HTERT RPE-1 (cell line): Measurements from ENCODE around the gene CLPTM1.
"Not testable (repeated sequence)": the region's sequence is repeated elsewhere in the genome, so short reads cannot be mapped to it uniquely, and the experiment has no call there.

Source experiments
- in situ Hi-C: fragments of 300-500 bp; cut with MboI; formaldehyde crosslinking; loops from 4 replicates; pipeline ENCODE4 v1.14.3; 2020; ENCODE audit warnings: low sequenced_read_pairs

Gene CLPTM1, protein sequence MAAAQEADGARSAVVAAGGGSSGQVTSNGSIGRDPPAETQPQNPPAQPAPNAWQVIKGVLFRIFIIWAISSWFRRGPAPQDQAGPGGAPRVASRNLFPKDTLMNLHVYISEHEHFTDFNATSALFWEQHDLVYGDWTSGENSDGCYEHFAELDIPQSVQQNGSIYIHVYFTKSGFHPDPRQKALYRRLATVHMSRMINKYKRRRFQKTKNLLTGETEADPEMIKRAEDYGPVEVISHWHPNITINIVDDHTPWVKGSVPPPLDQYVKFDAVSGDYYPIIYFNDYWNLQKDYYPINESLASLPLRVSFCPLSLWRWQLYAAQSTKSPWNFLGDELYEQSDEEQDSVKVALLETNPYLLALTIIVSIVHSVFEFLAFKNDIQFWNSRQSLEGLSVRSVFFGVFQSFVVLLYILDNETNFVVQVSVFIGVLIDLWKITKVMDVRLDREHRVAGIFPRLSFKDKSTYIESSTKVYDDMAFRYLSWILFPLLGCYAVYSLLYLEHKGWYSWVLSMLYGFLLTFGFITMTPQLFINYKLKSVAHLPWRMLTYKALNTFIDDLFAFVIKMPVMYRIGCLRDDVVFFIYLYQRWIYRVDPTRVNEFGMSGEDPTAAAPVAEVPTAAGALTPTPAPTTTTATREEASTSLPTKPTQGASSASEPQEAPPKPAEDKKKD

DNA sequence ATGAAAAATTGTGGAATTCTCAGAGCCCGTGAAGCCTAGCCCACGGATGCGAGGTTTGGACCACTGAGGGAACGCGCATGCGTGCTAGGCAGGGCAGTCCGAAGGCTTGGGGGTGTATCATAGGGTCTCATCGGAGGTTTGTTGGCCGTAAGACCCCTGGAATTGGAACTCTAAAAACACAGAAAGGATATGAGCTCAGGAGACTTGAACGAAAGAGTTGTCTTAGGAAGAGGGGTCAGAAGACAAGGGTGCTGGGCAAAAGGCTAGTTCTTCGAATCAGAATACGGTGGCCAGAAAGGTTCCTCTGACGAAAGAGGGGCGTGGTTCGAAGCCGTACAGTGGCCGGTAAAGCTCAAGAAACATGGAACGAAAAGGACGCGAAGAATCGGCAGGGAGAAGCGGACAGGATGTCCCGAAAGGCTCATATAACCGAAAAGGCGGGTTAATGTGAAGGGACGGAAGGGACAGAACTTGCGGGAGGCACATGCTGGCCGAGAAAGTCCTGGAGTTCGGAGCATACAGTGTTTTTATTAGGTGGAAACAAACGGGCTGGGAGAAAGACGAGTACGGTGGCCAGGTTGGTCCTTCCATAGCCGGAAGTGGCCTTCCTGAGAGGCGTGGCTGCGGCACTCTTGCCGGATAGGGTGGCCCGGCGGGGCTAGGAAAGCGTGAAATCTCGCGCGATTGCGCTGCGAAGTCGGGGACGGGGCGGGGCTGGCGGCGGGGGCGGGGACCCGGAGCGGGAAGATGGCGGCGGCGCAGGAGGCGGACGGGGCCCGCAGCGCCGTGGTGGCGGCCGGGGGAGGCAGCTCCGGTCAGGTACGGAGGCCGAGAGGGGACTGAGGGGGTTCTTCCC lies at the start of gene CLPTM1:
CLPTM1 (plus strand) TSS at position 732 of the 856 bp plus-strand sequence; CDS start at position 748, 16 bp downstream.
- in situ Hi-C loops: no loop called here

DNA sequence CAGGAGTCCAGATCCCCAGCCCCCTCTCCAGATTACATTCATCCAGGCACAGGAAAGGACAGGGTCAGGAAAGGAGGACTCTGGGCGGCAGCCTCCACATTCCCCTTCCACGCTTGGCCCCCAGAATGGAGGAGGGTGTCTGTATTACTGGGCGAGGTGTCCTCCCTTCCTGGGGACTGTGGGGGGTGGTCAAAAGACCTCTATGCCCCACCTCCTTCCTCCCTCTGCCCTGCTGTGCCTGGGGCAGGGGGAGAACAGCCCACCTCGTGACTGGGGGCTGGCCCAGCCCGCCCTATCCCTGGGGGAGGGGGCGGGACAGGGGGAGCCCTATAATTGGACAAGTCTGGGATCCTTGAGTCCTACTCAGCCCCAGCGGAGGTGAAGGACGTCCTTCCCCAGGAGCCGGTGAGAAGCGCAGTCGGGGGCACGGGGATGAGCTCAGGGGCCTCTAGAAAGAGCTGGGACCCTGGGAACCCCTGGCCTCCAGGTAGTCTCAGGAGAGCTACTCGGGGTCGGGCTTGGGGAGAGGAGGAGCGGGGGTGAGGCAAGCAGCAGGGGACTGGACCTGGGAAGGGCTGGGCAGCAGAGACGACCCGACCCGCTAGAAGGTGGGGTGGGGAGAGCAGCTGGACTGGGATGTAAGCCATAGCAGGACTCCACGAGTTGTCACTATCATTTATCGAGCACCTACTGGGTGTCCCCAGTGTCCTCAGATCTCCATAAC lies 49.6 kb upstream of the CLPTM1 start, which contains the start of gene APOE:
APOE (plus strand) TSS at position 360 of the 724 bp plus-strand sequence. CDS start 829 bp downstream, outside the sequence.
- in situ Hi-C loops: no loop called here

DNA sequence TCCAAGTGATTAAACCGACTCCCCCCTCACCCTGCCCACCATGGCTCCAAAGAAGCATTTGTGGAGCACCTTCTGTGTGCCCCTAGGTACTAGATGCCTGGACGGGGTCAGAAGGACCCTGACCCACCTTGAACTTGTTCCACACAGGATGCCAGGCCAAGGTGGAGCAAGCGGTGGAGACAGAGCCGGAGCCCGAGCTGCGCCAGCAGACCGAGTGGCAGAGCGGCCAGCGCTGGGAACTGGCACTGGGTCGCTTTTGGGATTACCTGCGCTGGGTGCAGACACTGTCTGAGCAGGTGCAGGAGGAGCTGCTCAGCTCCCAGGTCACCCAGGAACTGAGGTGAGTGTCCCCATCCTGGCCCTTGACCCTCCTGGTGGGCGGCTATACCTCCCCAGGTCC lies 47.6 kb upstream of the CLPTM1 start:
- in situ Hi-C loops: no loop called here

DNA sequence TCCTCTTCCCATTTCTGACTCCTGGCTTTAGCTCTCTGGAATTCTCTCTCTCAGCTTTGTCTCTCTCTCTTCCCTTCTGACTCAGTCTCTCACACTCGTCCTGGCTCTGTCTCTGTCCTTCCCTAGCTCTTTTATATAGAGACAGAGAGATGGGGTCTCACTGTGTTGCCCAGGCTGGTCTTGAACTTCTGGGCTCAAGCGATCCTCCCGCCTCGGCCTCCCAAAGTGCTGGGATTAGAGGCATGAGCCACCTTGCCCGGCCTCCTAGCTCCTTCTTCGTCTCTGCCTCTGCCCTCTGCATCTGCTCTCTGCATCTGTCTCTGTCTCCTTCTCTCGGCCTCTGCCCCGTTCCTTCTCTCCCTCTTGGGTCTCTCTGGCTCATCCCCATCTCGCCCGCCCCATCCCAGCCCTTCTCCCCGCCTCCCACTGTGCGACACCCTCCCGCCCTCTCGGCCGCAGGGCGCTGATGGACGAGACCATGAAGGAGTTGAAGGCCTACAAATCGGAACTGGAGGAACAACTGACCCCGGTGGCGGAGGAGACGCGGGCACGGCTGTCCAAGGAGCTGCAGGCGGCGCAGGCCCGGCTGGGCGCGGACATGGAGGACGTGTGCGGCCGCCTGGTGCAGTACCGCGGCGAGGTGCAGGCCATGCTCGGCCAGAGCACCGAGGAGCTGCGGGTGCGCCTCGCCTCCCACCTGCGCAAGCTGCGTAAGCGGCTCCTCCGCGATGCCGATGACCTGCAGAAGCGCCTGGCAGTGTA lies 46.9 kb upstream of the CLPTM1 start:
- in situ Hi-C loops: no loop called here

DNA sequence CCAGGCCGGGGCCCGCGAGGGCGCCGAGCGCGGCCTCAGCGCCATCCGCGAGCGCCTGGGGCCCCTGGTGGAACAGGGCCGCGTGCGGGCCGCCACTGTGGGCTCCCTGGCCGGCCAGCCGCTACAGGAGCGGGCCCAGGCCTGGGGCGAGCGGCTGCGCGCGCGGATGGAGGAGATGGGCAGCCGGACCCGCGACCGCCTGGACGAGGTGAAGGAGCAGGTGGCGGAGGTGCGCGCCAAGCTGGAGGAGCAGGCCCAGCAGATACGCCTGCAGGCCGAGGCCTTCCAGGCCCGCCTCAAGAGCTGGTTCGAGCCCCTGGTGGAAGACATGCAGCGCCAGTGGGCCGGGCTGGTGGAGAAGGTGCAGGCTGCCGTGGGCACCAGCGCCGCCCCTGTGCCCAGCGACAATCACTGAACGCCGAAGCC lies 46.3 kb upstream of the CLPTM1 start:
- in situ Hi-C loops: no loop called here

DNA sequence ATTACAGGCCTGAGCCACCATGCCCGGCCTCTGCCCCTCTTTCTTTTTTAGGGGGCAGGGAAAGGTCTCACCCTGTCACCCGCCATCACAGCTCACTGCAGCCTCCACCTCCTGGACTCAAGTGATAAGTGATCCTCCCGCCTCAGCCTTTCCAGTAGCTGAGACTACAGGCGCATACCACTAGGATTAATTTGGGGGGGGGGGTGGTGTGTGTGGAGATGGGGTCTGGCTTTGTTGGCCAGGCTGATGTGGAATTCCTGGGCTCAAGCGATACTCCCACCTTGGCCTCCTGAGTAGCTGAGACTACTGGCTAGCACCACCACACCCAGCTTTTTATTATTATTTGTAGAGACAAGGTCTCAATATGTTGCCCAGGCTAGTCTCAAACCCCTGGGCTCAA lies 45.4 kb upstream of the CLPTM1 start:
- in situ Hi-C loops: no loop called here

DNA sequence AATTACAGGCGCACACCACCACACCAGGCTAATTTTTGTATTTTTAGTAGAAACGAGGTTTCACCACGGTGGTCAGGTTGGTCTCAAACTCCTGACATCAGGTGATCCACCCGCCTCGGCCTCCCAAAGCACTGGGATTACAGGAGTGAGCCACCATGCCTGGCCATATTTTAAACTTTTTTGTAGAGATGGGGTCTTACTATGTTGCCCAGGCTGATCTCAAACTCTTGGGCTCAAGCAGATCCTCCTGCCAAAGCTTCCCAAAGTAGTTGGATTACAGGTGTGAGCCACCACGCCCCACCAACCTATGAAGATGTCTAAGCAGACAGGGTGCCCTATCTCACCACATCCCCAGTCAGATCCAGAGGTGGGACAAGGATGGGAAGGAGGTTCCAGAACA lies 43.3 kb upstream of the CLPTM1 start:
- in situ Hi-C loops: not testable (repeated sequence)

DNA sequence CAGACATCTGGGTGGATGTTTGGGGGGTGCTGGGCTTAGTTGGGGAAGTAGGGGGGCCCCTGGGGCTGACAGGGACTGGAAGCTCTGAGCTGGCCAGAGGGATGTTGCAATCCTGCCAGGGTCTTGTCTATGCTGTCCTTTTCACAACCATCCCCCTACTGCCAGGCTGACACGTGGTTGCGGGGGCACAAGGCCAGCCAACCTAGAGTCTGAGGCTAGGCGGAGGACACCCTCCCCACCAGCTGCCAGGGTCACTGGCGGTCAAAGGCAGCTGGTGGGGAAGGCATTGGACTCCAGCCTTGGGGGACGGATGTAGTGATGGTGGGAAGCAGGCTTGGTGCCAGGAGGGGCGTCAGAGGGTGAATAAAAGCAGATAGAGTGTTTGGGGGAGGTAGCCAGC lies 42.3 kb upstream of the CLPTM1 start:
- in situ Hi-C loops: no loop called here

DNA sequence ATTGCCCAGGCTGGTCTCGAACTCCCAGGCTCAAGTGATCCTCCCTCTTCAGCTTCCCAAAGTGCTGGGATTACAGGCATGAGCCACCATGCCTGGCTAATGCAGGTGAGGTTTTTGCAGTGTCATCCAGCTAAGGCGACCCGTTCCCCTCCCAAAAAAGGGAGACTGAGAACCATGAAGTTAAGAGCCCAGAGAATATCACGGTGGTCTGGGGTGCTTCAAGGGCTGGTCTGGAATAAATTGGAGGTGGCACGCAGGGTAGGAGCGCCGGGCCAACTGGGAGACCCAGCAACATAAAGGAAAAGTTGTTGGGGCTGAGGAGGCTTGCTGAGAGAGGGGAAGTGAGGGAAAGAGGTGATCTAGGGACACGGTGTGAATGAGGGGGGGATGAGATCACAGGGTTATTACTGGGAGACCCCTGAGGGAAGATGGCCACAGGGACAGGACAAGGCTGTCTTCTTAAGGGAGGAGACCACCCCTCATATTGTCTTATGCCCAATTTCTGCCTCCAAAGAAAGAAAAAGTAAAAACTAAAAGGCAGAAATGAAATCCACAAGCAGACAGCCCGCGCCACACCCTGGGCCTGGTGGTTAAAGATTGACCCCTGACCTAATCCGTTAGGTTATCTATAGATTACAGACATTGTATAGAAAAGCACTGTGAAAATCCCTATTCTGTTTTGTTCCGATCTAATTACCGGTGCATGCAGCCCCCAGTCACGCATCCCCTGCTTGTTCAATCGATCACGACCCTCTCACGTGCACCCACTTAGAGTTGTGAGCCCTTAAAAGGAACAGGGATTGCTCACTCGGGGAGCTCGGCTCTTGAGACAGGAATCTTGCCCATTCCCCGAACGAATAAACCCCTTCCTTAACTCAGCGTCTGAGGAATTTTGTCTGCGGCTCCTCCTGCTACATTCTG lies 41.4 kb upstream of the CLPTM1 start:
- in situ Hi-C loops: not testable (repeated sequence)

DNA sequence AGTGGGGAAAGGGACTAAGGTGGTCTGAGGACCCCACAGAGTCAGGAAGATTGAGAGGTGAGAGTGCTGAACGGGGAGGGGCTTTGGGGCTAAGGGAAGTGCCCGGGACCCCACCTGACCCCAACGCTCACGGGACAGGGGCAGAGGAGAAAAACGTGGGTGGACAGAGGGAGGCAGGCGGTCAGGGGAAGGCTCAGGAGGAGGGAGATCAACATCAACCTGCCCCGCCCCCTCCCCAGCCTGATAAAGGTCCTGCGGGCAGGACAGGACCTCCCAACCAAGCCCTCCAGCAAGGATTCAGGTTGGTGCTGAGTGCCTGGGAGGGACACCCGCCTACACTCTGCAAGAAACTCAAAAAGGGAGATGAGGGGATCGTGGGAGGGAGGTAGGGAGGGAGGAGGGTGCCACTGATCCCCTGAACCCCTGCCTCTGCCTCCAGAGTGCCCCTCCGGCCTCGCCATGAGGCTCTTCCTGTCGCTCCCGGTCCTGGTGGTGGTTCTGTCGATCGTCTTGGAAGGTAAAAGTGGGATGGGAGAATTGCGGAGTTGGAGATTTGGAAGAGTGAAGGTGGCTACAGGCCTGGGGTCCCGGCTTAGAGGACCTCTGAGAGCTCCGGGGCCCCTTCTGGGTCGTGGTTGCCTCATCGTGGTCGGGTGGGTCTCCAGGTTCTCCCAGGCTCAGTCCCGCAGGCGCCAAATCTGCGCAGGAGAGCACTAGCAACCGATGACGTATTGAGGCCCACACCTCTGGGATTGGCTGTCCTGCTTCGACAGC lies 40.6 kb upstream of the CLPTM1 start, which contains the start of gene APOC1:
APOC1 (plus strand) TSS at position 176 of the 774 bp plus-strand sequence; CDS start at position 460, 284 bp downstream.
- in situ Hi-C loops: not testable (repeated sequence)

DNA sequence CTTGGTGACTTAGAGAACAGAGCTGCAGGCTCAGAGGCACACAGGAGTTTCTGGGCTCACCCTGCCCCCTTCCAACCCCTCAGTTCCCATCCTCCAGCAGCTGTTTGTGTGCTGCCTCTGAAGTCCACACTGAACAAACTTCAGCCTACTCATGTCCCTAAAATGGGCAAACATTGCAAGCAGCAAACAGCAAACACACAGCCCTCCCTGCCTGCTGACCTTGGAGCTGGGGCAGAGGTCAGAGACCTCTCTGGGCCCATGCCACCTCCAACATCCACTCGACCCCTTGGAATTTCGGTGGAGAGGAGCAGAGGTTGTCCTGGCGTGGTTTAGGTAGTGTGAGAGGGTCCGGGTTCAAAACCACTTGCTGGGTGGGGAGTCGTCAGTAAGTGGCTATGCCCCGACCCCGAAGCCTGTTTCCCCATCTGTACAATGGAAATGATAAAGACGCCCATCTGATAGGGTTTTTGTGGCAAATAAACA lies 30.9 kb upstream of the CLPTM1 start:
- in situ Hi-C loops: no loop called here

DNA sequence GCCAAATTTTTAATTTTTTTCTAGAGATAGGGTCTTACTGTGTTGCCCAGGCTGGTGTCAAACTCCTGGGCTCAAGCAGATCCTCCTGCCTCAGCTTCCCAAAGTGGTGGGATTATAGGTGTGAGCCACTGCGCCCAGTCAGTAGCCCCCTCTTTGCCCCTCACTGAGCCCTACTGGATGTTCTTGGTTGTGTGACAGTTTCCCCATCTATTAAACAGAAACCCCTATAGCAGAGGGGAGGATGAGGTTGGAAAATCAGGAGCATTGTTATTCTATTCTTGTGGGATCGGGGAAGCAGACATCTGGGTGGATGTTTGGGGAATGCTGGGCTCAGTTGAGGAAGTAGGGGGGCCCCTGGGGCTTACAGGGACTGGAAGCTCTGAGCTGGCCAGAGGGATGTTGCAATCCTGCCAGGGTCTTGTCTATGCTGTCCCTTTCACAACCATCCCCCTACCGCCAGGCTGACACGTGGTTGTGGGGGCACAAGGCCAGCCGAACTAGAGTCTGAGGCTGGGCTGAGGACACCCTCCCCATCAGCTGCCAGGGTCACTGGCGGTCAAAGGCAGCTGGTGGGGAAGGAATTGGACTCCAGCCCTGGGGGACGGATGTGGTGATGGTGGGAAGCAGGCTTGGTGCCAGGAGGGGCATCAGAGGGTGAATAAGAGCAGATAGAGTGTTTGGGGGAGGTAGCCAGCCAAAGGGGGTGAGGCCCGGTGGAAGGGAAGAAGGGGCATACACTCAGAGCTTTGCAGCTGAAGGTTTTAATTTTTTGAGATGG lies 29.9 kb upstream of the CLPTM1 start:
- in situ Hi-C loops: no loop called here

DNA sequence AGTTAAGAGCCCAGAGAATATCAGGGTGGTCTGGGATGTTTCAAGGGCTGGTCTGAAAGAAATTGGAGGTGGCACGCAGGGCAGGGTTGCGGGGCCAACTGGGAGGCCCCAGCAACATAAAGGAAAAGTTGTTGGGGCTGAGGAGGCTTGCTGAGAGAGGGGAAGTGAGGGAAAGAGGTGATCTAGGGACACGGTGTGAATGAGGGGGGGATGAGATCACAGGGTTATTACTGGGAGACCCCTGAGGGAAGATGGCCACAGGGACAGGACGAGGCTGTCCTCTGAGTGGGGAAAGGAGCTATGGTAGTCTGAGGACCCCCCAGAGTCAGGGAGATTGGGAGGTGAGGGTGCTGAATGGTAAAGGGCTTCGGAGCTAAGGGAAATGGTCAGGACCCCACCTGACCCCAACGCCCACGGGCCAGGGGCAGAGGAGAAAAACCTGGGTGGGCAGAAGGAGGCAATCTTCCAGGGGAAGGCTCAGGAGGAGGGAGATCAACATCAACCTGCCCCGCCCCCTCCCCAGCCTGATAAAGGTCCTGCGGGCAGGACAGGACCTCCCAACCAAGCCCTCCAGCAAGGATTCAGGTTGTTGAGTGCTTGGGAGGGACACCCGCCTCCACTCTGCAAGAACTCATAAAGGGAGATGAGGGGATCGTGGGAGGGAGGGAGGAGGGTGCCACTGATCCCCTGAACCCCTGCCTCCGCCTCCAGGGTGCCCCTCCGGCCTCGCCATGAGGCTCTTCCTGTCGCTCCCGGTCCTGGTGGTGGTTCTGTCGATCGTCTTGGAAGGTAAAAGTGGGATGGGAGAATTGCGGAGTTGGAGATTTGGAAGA lies 28.7 kb upstream of the CLPTM1 start:
- in situ Hi-C loops: not testable (repeated sequence)

DNA sequence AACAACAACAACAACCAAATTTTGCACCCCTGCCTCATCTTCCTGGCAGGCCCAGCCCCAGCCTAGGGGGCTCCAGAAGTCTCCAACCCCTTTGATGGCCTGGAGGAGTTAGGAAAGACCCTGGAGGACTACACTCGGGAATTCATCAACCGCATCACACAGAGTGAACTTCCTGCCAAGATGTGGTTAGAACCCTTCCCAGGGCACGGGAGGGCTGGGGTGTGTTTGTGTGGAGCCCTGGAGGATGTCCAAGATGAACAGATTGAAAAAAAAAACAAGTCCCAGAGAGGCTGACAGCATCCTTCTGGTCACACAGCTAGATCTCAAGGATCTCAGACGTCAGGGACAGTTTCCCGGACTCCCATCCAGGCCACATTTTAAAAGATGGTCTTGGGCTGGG lies 27.4 kb upstream of the CLPTM1 start:
- in situ Hi-C loops: no loop called here

DNA sequence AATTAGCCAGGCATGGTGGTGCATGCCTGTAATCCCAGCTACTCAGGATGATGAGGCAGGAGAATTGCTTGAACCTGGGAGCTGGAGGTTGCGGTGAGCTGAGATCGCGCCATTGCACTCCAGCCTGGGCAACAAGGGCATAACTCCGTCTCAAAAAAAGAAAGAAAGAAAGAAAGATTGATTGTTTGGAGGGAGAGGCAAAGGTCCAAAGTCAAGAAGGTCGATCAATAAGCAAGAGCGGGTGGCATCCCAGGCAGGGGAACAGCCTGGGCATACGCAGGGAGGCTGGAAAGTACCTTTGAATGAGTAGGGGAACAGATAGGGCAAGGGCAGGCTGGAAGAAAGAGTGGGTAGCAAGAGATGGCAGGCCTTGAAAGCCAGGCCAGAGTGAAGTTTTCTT lies 25.1 kb upstream of the CLPTM1 start:
- in situ Hi-C loops: no loop called here

DNA sequence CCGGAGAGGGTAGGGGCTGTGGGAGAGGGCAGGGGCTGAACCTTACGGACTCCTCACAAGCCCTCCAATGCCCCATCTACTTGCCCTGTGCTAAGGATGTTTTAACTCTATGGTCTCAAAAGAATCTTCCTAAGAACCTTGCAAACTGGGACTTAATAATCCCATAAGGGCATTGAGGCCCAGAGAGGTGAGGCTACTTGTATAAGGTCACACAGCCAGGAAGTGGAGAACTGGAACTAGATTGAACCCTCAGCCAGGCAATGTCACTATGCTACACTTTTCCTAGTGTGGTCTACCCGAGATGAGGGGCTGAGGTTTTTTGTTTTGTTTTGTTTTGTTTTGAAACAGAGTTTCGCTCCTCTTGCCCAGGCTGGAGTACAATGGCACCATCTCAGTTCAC lies 23.6 kb upstream of the CLPTM1 start:
- in situ Hi-C loops: no loop called here
